Medulla oblongata (tissue), 1 donor: Measurements from ENCODE around the gene ALDOB.

Source experiments
- DNase-seq: peaks from one replicate; pipeline ENCODE4 v3.0.0-alpha.2; 2015; ENCODE audit errors: extremely low spot score

ALDOB gene

DNA sequence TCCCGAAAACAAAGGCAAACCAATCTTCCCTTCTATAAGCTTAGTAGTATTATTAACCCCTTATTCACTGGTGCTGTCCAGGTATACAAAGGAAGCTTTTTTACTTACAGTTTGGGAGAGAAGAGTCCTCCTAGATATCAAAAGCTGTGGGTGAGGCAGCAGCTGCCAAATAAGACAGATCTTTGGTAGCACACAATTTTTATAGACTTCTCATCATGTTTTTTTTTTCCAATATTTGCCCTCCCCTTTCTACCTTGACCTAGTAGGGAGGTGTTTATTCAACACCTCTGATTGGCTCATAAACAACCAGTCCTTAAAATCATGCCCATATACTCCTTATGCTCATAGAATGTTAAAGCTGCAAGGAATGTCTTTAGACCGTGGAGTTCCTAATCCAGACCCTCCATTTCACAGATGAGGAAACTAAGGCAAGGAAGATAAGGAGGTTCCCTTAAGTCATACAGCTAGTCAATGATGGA, at the start of gene ALDOB:
ALDOB (minus strand) TSS at position 174 of the 479 bp plus-strand sequence. CDS start 4,887 bp downstream, outside the sequence.
- no peak for DNase-seq

DNA sequence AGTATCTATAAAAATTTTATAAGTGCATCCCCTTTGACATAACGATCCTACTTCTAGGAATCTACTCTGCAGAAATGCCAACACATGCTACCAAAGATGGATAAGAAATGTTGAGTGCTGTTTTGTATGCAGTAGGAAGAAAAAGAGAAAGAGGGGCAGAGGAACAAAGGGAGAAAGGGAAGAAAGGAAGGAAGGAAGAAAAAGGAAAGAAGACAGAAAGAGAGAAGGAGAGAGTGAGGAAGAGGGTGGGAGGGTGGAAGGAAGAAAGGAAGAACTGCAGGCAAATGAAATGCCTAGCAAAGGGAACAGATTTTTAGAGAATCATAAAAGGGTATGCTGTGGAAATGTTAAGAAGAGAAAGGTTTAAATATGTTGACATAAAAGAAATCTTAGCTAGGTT, 48.5 kb upstream of the ALDOB start:
- no peak for DNase-seq

DNA sequence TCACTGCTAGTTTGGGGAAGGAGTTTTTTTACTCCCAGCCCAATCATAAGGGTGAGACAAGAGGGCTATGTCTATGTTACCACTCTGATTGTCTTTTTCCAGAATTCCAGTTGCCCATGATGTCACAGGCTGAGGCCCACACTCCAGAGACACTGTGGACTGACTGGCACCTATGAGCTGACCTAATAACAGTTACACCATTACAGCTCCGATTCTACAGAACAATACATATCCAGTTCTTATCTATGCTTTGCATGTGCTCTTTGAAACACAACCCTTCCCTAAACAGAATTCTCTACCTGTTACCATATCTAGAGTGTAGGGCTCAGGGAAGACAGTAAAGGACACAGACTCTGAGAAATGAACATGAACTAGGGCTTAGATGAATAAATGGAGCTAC, 45.7 kb upstream of the ALDOB start:
- DNase-seq, result no peak

DNA sequence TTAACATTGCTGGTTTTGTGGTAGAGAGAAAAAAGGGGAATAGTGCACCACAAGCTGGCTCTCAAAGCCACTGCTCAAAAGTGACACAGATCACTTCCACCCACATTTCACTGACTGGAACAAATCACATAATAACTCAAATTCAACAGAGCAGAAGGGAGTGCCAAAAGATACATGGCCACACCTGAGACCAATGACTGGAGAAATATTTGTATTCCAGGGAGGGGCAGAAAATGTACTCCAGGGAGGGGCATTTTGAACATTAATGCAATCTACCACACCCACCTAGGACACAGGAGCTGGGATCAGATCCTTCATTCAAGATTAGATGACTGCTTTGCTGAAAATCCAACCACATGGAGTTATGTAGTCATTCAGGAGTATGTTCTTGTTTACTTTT, 44.8 kb upstream of the ALDOB start:
- DNase-seq, result no peak

DNA sequence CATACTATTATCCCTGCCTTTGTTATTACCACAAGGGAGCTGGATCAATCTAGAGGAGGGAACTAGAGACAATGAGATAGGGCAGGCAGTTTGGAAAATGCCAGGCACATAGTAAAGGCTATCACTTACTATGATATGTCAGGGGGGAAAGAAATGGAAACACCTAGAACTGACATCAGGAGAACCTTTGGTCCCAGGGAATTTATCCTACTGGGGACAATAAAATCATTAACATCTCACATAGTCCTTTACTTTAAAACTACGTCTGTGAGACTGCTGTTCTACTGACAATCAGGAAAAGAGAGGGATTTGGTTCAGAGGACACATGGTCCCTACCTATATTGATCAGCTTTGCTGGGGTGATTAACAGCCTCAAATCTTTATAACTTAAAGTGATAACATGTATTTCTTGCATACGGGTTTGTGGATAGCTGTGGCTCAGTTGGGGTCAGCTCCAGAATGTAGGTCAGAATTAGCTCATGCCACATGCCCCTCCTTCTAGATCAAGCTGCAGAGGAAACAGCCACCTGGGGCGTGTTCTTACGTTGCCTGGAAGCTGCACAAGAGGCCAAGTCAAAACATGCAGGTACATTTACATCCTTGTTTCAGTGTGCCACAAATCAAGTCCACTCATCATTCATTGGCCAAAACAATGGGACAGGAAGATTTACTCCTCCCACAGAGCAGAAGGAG, 43.9 kb upstream of the ALDOB start:
- no peak for DNase-seq

DNA sequence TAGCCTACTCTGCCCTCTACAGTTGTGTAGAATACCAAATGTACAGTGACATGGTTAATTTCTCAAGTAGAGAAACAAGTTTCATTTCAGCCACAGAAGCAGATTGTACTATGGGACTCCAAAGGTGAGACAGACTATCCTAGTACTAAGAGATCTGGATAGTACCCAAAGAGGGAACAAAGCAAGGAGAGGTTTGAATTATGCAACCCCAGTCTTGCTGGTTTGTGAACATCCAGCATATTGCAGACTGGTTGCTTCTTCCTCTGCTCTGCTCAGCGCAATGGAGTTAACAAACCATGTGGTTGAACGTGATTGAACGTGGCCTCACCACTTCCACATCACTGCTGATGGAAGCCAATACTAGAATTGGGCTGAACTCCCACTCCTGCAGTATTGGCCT, 43.3 kb upstream of the ALDOB start:
- DNase-seq, result no peak

DNA sequence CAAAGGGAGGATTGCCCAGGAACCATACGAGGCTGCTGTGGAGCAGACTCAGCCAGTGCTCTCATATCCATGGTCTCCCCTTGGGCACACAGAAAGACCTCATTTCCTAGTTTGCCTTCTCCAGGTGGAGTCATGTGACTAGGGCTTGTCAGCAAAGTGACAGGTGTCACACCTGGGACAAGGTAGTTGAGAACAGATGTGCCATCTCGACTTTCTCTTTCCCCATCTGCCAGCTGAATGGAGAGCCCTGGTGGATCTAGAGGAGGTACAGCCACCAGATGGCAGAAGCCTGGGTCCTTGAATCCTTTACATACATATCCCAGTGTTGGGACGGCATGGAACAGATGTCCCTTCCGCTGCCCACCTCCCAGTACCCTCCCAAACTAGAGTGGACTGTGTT, 42.9 kb upstream of the ALDOB start:
- DNase-seq, result no peak

DNA sequence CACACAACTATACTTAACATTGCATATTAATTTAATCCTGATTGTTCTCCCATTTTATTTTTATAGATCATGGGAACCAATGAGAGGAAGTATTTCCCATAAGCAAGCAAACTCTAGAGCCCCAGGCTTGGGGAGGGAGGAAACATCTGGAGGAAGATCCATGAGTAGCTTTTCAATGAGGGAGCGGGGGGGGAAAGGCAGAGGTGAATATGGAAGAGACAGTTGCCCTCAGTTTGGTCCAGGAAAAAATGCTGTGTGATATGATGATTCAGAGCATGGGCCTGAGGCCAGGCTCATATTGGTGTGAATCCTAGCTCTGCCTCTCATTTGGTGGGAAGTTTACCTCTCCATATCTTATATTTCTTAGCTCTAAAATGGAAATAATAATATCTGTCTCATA, 42.2 kb upstream of the ALDOB start:
- no peak for DNase-seq

DNA sequence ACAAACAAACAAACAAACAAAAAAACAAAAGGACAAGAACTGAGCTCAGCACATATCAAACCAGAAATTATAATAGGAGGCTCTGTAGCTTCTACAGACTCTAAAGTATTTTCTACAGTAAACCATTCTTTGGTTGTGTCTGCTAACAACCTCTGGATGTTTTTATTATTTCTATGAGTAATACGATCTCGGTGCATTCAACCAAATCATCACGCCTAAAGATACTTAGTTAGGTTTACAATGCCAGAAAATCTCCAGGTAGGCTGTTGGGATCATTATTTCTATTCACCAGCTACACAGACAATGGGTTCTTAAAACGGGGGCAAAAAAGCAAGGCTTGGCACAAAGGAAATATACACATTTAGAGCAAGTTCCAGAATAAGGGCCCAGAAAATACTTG, 41.6 kb upstream of the ALDOB start:
- DNase-seq, result no peak

DNA sequence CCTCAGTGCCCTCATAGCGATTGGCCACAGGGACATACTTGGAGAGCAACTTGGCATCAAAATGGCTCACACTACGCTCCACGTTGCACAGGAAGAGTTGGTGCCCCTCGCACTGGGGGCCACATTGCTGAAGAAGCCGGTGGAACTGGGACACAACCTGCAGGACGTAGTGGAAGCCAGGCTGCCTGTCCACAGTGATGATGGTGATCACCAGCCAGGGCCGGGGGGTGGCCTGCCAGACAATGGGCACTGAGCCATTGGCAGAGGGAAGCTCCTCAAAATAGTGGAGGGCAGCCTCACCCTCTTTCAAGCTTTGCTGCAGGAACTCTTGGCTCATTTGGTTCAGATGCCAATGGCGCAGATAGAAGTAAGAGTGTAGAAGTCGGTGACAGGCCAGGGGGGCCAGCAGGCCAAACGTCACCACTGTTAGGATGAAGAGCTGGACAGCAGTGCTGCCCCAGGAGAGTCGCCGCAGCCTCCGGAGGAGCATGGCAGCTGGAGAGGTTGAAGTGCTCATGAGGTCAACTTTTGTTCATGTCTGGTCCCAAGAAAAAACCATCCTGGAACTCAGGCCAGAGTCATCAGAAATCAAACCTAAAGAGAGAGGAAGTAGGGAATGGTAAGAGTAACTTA, 41.1 kb upstream of the ALDOB start:
- DNase-seq, result no peak

DNA sequence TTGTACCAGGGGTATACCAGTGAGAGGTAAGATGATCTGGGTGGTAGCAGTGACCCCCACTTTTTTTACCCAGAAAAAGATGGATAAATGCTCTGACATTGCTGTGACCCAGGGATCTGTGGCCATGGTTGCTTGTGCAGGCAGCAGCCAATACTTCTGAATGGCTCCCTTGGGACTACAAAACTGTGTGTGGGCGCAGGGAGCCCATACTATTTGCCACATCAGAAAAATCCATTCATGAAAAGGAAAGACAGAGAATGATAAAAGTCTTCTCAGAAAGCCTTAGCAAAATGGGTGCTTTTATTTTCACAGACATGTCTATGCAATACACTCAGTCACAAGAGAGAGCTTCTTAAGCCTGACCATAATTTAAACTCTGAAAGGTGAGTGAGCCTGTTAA, 37.3 kb upstream of the ALDOB start:
- no peak for DNase-seq

DNA sequence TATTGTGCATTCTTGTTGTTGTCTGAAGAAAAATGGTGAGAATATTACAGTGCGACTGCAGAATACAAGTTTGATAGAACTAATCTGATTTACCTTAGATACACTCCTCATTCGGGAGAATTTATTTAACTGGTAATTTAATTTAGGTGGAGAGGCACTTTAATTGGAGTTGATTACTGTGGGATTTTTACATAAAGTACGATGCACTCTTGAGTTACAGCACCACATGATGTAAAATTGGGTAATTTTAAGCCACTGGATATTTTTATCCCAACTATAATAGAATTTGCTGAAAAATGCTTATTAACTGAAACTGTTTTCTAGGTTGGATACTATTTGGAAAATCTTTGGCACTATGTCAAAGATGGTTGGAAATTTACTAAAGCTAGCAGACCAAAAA, 35.4 kb upstream of the ALDOB start:
- DNase-seq, result no peak

DNA sequence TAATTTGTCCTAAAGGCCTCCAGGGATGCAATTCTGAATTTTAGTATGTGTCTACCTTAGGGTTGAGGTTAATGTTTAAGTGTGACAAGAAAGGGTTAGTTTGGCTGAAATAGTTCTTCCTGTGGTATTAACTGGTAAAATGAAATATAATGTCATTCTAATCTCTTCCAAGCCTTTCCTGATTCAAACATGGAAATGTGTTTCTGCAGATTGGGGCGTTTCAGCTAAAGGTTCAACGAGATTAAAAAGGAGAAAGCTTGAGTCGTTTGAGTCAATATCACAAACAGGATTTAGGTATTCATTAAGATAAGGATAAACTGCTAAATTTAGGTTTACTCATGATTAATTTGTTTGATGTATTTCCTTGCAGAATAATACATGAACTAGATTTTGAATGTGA, 34.4 kb upstream of the ALDOB start:
- no peak for DNase-seq

DNA sequence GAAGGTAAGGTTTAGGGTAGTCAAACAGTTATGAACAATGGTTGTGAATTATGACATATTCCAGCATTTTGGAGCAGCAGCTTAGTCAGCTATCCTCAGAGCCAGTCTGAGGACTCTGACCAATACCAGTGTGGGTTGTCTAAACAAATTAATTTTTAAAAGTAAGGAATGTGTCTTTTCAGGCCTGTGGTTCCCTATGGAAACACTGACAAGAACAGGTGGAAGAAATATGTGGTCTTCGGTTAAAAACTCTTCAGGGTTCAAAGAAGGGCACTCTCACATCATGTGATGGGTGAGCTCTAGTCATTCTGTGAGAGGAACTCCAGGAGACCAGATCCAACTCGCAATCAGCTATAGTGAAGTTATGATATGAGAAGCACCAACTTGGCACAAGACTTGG, 33.5 kb upstream of the ALDOB start:
- DNase-seq, result no peak

DNA sequence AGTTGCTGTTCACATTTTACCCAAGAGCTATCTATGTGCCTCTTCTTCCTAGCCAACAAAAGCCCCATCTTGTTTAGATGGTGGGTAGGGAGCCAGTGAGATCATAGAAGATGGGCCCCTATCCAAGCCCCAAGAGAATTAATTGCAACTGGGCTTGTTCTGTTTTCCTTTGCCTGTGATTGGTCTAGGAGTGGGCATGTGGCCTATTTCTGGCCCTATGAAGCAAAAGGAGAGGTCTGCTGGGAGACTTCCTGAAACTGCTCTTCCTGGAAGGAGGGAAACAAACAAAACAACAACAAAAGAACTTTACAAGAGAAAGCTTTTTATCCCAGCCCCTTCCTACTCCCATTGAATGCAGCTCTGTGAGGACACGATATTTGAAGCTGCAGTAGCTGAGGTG, 32.5 kb upstream of the ALDOB start:
- DNase-seq, result peak; percentile 71

DNA sequence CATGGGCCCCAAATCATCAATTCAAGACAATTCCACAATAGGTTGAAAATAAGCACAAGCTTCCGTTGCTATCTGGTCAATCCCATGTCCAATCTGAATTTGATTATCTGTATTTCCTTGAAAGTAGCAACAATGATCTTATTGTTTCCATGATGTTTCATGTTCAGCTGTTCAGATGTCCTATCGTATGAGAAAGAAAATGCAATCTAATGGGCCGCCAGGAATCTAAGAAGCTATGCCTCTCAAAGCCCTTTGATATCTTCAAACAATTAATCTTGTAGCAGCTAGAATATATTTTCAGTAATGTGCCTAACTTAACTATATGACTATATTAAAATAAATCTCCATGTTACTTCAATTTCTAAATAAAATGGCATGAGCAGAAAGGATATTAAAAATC, 32.1 kb upstream of the ALDOB start:
- no peak for DNase-seq

DNA sequence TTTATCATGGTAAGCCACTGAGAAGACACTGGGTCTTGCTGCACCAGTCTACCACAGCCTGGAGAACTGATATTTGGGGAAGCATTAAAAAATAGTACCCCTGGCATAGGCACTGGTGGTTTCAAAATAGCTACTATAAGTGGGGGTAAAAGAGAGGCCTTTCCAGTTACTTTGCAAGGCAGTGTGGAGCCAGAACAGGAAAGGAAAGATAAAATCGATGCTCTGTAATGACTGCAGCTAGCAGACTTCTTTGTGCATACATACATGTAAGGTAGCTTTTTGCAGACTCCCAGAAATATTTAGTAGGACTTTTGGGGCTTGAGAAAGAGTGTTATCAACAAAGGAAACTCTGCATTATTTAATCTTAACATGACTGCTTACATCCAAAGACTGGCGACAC, 31.3 kb upstream of the ALDOB start:
- no peak for DNase-seq

DNA sequence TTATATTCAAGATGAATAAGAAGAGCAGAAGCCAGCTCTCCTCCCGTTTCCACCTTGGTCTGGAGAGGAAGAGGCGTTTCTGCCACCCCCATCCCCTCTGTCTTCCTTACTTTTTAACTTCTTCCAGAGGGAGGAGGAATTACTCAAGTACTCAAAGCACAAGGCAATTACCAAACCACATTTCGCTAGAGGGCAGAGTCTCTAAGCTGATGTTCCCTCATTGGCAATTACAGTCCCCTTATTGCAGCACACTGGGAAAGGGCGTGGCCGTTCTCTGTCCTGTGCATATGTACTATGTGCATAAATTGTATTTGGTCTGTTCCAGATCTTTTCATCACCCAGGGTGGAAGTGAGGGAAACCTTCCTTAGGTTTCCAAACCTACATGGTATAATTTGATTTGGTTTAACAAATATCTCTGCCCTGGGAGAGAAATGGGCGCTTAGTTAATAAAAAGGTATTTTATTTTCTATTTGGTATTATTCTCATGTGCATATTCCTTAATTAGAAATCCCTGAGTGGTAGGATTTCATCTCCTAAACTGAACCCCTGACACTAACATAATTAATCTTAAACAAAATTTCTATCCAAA, 29.8 kb upstream of the ALDOB start:
- DNase-seq, result peak; percentile 85

DNA sequence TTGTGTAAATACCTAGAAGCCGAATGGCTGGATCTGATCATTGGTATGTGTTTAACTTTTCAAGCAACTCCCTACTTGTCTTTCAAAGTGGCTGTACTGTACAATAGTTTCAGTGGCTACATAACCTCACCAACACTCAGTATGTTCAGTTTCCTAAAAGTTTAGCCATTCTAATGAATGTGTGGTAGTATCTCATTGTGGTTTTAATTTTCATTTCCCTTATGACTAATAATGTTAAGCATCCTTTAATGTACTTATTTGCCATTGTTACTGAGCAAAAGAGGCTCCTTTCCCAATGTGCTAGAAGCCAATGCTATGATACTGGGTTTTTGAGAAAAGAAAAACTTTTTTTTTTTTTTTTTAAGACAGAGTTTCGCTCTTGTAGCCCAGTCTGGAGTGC, 27.8 kb upstream of the ALDOB start:
- DNase-seq, result no peak

DNA sequence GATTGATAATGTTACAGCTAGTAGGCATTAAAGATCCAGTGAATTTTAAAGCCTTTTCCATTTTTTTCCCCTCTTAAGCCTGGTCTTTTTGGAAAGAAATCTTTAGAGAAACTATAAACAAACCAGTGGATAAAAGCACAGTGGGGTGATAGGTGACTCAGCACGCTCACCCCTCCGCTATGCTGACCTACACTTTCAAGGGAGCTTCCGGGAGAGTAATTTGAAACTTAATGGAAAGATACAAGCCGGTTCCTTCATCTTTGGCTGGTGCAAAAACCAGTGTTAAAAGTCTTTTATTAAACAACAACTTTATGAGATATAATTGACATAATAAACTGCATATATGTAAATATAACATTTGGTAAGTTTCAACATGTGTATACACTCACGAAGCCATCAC, 27.0 kb upstream of the ALDOB start:
- no peak for DNase-seq

DNA sequence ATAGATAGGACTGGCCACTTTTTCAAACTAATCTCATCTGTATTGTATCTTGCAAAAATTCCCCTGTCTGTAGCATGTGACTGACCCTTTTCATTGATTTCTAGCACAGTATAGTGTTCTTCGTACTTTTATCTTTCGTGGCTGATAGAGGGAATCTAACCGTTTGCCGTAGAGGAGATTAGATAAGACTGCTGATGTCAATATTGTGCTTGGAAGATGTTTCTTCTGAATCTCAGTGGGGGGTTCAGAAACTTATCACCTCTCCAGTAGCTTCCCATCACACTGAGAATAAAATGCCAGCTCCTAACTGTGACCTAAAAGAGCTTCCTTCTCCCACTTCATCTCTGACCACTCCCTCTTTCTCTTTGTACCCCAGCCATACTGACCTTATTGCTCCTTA, 25.4 kb upstream of the ALDOB start:
- no peak for DNase-seq

DNA sequence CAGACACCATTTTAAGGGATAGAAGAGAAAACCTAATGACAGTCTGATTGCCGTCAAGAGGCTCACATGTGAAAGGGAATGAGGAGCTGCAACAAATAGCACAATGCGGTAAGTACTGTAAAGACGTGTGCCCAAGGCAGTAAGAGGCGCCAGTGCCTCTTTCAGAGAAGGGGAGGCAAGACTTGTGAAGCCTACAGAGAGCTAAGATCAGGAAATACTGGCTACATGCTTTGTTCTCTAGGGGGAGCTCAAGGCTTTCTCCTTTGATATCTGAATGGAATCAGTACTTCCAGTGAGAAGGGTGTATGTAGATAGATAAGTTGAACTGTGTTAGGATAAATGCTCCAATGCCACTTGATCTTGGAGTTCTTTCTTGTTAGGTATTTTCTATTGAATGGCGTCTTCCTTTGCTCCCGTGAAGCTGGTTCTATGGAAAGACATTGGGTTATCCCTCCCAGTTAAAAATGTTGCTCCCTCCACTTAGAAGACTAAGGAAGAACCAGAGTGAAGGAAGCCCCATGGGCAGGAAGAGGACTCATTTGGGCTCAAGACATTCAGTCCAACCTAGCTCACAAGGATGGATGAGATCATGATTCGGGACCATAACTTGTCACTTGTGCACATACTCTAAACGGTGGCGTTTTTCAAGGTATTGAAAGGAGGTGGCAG, 23.5 kb upstream of the ALDOB start:
- peak; percentile 93 for DNase-seq

DNA sequence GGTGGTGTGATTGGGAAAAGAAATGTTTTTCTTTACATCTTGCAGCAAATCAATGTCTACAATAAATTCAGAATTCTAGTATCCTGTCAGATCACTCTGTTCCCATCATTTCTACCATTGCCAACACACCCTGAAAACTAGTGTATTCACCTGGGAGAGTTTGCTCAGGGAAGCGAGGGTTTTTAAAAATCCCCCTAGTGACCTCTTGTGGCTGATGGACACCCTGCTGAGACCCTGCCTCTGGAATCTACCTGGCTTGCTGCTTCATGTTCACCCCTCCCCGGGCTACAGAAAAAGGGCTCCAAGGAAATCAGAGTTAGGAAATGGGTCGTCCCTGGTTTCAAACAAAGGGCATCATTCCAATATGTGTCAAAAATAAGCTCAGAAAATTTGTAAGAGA, 21.4 kb upstream of the ALDOB start:
- DNase-seq, result no peak
